Measurements from ENCODE around the gene STAM2. TPM values are rescaled to one million over a fixed set of nuclear protein-coding genes. Genes with fewer than 3 reads are reported as not detected.

The STAM2 gene
- total and polyA plus RNA-seq, 3 donors from 2014 or later, result 35.7 to 47.6 (median 37.7) TPM

- H3K4me1 ChIP-seq, result peaks cover 10% of the 10 kb centered on the region
- DNase-seq, result no peak
- intact Hi-C loops (cut with DNase I; ENCODE audit: low total_unique reads), result no loop called here
- no peak overlapping the region for H3K27ac ChIP-seq
- H3K9me3 ChIP-seq, result no peaks in the 10 kb centered on the region
- TF ChIP-seq POLR2A (IDR thresholded peaks at IDR 0.05), result no peak
- no peak for TF ChIP-seq CTCF (IDR thresholded peaks at IDR 0.05)
- H3K4me3 ChIP-seq, result no peak overlapping the region
- no peaks in the 10 kb centered on the region for H3K27me3 ChIP-seq
- no peaks in the 10 kb centered on the region for H3K36me3 ChIP-seq (ENCODE audit: low read depth, missing control alignments)
- 91 to 94% methylated on average over 3 of the region's 3 CpGs for WGBS, 2 donors
Observed at GRCh38 chr2:152103271-152103670, 72.3 kb downstream of the STAM2 start.

- Histone ChIP-seq H3K4me1 (peaks cover 14% of the 10 kb centered on the region), H3K36me3 (ENCODE audit: low read depth, missing control alignments) (no peaks in the 10 kb centered on the region), H3K9me3 (no peaks in the 10 kb centered on the region), H3K27me3 (no peaks in the 10 kb centered on the region), H3K4me3 (no peak overlapping the region), H3K27ac (no peak overlapping the region)
- WGBS, 2 donors, result 90 to 94% methylated on average over 1 to 2 of the region's 2 CpGs
- intact Hi-C loops (cut with DNase I; ENCODE audit: low total_unique reads), result no loop called here
- no peak for DNase-seq
- TF ChIP-seq CTCF (IDR thresholded peaks at IDR 0.05), result no peak
- no peak for TF ChIP-seq POLR2A (IDR thresholded peaks at IDR 0.05)
Observed at GRCh38 chr2:152100961-152101360, 74.6 kb downstream of the STAM2 start.

GRCh38 chr2:152099367-152100050 lies 76.1 kb downstream of the STAM2 start:
- 11 to 14% methylated on average over 19 of the region's 19 CpGs for WGBS, 2 donors
- TF ChIP-seq CTCF (IDR thresholded peaks at IDR 0.05) (no peak), POLR2A (IDR thresholded peaks at IDR 0.05) (no peak)
- peaks cover 14% of the 10 kb centered on the region for H3K4me1 ChIP-seq
- H3K27ac ChIP-seq, result peak overlapping the region in 1 of 2 donors; percentile 15
- no peaks in the 10 kb centered on the region for H3K9me3 ChIP-seq
- intact Hi-C loops (cut with DNase I; ENCODE audit: low total_unique reads), result no loop called here
- no peaks in the 10 kb centered on the region for H3K27me3 ChIP-seq
- H3K36me3 ChIP-seq (ENCODE audit: low read depth, missing control alignments), result no peaks in the 10 kb centered on the region
- H3K4me3 ChIP-seq, result peak overlapping the region; percentile 55 to 64
- peak; percentile 42 for DNase-seq

- no peaks in the 10 kb centered on the region for H3K27me3 ChIP-seq
- H3K9me3 ChIP-seq, result no peaks in the 10 kb centered on the region
- peaks cover 14% of the 10 kb centered on the region for H3K4me1 ChIP-seq
- peak; percentile 59 for DNase-seq
- H3K4me3 ChIP-seq, result peak within 1 kb of the TSS; percentile 55 to 64
- H3K27ac ChIP-seq, result peak within 1 kb of the TSS; percentile 15 to 70
- intact Hi-C loops (cut with DNase I; ENCODE audit: low total_unique reads), result no loop called here
- TF ChIP-seq CTCF (IDR thresholded peaks at IDR 0.05), result no peak
- 0 to 1% methylated on average over 39 to 61 of the region's 73 CpGs for WGBS, 2 donors
- H3K36me3 ChIP-seq (ENCODE audit: low read depth, missing control alignments), result no peaks in the 10 kb centered on the region
Observed at GRCh38 chr2:152098496-152099366, 76.8 kb downstream of the STAM2 start, which contains the start of gene CACNB4. Gene CACNB4, minus strand, starts transcription at chr2:152099044.
